Measurements from ENCODE around the gene MEGF8. TPM values are rescaled to one million over a fixed set of nuclear protein-coding genes. Genes with fewer than 3 reads are reported as not detected.

MEGF8 gene
- total and polyA plus RNA-seq, 10 of the 15 experiments (the other 5 are each of a cell fraction or from before 2014, with no cell fraction given): 0.43 to 12.8 (median 2.7) TPM

DNA sequence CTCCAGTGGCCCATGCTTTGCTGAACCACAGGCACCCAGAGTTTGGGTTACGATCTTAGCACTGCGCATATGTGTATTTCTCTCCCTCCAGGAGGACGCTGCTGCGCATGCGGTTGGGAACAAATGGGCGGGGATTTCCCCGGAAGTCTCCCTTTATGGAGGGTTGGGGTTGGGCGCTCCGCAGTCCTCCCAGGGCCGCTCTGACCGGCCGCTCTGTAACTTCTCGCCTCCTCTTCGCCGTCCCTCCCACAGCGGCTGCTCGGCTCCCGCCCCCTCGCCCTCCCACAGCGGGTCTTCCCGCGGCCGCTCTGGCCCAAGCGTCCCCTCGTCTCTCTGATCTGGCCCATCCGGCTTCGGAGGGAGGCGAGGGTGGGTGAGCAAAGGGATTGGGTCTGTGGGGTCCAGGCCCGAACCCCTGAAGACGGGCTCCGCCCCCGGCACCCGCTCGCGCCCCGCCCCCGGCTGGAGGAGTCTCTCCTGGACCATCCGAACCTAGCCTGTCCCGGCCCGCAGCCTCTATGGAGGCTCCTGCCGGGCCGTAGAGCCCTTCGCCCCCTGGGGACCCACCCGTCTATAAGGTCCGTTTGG lies at the start of gene MEGF8 (continued):
- TF ChIP-seq, protein P1, sequence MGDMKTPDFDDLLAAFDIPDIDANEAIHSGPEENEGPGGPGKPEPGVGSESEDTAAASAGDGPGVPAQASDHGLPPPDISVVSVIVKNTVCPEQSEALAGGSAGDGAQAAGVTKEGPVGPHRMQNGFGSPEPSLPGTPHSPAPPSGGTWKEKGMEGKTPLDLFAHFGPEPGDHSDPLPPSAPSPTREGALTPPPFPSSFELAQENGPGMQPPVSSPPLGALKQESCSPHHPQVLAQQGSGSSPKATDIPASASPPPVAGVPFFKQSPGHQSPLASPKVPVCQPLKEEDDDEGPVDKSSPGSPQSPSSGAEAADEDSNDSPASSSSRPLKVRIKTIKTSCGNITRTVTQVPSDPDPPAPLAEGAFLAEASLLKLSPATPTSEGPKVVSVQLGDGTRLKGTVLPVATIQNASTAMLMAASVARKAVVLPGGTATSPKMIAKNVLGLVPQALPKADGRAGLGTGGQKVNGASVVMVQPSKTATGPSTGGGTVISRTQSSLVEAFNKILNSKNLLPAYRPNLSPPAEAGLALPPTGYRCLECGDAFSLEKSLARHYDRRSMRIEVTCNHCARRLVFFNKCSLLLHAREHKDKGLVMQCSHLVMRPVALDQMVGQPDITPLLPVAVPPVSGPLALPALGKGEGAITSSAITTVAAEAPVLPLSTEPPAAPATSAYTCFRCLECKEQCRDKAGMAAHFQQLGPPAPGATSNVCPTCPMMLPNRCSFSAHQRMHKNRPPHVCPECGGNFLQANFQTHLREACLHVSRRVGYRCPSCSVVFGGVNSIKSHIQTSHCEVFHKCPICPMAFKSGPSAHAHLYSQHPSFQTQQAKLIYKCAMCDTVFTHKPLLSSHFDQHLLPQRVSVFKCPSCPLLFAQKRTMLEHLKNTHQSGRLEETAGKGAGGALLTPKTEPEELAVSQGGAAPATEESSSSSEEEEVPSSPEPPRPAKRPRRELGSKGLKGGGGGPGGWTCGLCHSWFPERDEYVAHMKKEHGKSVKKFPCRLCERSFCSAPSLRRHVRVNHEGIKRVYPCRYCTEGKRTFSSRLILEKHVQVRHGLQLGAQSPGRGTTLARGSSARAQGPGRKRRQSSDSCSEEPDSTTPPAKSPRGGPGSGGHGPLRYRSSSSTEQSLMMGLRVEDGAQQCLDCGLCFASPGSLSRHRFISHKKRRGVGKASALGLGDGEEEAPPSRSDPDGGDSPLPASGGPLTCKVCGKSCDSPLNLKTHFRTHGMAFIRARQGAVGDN (IDR thresholded peaks at IDR 0.05): no peak
- TF ChIP-seq NFYB (IDR thresholded peaks at IDR 0.05; ENCODE audit: insufficient read depth, low read depth, low read length) (no peak), EZH2 (IDR thresholded peaks at IDR 0.05; ENCODE audit: borderline replicate concordance, control insufficient read depth, low read depth, low read length) (no peak), EGR1 (IDR thresholded peaks at IDR 0.05; ENCODE audit: borderline replicate concordance in 1 of 2, low read depth in 2 of 2, low read length in 2 of 2) (peak in 1 of 2 experiments; percentile 93; a peak in 2 of 3 replicates), CEBPB (IDR thresholded peaks at IDR 0.05; ENCODE audit: borderline replicate concordance in 1 of 2, low read depth in 2 of 2, low read length in 2 of 2) (no peak), WRNIP1 (IDR thresholded peaks at IDR 0.05; ENCODE audit: borderline replicate concordance, low read depth, low read length) (no peak), CHD1 (IDR thresholded peaks at IDR 0.05; ENCODE audit: low read depth, low read length) (no peak), HDAC6 (IDR thresholded peaks at IDR 0.05; ENCODE audit: unreplicated experiment) (no peak), IKZF2 (IDR thresholded peaks at IDR 0.05) (no peak), SMC3 (IDR thresholded peaks at IDR 0.05; ENCODE audit: borderline replicate concordance, low read length) (peak; percentile 72; the same call in 1 of the 2 replicates)
- TF ChIP-seq, protein P2, sequence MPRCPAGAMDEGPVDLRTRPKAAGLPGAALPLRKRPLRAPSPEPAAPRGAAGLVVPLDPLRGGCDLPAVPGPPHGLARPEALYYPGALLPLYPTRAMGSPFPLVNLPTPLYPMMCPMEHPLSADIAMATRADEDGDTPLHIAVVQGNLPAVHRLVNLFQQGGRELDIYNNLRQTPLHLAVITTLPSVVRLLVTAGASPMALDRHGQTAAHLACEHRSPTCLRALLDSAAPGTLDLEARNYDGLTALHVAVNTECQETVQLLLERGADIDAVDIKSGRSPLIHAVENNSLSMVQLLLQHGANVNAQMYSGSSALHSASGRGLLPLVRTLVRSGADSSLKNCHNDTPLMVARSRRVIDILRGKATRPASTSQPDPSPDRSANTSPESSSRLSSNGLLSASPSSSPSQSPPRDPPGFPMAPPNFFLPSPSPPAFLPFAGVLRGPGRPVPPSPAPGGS (IDR thresholded peaks at IDR 0.05; ENCODE audit: borderline replicate concordance, insufficient read depth, low read depth, low read length, poor library complexity, severe bottlenecking): peak; percentile 52
- TF ChIP-seq, protein P3, sequence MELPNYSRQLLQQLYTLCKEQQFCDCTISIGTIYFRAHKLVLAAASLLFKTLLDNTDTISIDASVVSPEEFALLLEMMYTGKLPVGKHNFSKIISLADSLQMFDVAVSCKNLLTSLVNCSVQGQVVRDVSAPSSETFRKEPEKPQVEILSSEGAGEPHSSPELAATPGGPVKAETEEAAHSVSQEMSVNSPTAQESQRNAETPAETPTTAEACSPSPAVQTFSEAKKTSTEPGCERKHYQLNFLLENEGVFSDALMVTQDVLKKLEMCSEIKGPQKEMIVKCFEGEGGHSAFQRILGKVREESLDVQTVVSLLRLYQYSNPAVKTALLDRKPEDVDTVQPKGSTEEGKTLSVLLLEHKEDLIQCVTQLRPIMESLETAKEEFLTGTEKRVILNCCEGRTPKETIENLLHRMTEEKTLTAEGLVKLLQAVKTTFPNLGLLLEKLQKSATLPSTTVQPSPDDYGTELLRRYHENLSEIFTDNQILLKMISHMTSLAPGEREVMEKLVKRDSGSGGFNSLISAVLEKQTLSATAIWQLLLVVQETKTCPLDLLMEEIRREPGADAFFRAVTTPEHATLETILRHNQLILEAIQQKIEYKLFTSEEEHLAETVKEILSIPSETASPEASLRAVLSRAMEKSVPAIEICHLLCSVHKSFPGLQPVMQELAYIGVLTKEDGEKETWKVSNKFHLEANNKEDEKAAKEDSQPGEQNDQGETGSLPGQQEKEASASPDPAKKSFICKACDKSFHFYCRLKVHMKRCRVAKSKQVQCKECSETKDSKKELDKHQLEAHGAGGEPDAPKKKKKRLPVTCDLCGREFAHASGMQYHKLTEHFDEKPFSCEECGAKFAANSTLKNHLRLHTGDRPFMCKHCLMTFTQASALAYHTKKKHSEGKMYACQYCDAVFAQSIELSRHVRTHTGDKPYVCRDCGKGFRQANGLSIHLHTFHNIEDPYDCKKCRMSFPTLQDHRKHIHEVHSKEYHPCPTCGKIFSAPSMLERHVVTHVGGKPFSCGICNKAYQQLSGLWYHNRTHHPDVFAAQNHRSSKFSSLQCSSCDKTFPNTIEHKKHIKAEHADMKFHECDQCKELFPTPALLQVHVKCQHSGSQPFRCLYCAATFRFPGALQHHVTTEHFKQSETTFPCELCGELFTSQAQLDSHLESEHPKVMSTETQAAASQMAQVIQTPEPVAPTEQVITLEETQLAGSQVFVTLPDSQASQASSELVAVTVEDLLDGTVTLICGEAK (IDR thresholded peaks at IDR 0.05; ENCODE audit: borderline replicate concordance): 0 out of 2 replicates have a peak, but pooled peaks have one; percentile 48
- TF ChIP-seq, protein P4, sequence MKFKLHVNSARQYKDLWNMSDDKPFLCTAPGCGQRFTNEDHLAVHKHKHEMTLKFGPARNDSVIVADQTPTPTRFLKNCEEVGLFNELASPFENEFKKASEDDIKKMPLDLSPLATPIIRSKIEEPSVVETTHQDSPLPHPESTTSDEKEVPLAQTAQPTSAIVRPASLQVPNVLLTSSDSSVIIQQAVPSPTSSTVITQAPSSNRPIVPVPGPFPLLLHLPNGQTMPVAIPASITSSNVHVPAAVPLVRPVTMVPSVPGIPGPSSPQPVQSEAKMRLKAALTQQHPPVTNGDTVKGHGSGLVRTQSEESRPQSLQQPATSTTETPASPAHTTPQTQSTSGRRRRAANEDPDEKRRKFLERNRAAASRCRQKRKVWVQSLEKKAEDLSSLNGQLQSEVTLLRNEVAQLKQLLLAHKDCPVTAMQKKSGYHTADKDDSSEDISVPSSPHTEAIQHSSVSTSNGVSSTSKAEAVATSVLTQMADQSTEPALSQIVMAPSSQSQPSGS (IDR thresholded peaks at IDR 0.05; ENCODE audit: low read length): no peak

Data from GM12878 (cell line).